NB4 (cell line): ENCODE results near the gene POU3F1.

Source experiments
- DNase-seq: peaks from one replicate; pipeline ENCODE4 v3.0.0; 2010; ENCODE audit warnings: low read depth
- H3K4me3 ChIP-seq: one replicate; pipeline ENCODE4 v1.5.1; 2011; ENCODE audit warnings: mild to moderate bottlenecking, low read depth, low read length, moderate library complexity
- MYC ChIP-seq: IDR thresholded peaks from 2 replicates; pipeline ENCODE4 v1.6.1; 2011; ENCODE audit warnings: low read depth, low read length
- POLR2A ChIP-seq: IDR thresholded peaks from 2 replicates; pipeline ENCODE4 v1.6.1; 2011; ENCODE audit warnings: mild to moderate bottlenecking; ENCODE audit not compliant: insufficient read length; ENCODE audit errors: extremely low read depth
- TF ChIP-seq, protein P1 (sequence below): IDR thresholded peaks from 2 replicates; pipeline ENCODE4 v1.6.1; 2011; ENCODE audit warnings: low read depth, low read length
- TF ChIP-seq, protein P2 (sequence below): IDR thresholded peaks from one replicate; pipeline ENCODE4 v1.5.1; 2012; ENCODE audit warnings: low read depth, low read length

The POU3F1 gene

GRCh38 chr1:38000233-38000528 lies 46.4 kb downstream of the POU3F1 start:
- DNase-seq, result no peak
- peak overlapping the region; percentile 45 for H3K4me3 ChIP-seq
- TF ChIP-seq, protein P1, sequence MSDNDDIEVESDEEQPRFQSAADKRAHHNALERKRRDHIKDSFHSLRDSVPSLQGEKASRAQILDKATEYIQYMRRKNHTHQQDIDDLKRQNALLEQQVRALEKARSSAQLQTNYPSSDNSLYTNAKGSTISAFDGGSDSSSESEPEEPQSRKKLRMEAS, result no peak
- TF ChIP-seq POLR2A (no peak), MYC (no peak)
- TF ChIP-seq, protein P2, sequence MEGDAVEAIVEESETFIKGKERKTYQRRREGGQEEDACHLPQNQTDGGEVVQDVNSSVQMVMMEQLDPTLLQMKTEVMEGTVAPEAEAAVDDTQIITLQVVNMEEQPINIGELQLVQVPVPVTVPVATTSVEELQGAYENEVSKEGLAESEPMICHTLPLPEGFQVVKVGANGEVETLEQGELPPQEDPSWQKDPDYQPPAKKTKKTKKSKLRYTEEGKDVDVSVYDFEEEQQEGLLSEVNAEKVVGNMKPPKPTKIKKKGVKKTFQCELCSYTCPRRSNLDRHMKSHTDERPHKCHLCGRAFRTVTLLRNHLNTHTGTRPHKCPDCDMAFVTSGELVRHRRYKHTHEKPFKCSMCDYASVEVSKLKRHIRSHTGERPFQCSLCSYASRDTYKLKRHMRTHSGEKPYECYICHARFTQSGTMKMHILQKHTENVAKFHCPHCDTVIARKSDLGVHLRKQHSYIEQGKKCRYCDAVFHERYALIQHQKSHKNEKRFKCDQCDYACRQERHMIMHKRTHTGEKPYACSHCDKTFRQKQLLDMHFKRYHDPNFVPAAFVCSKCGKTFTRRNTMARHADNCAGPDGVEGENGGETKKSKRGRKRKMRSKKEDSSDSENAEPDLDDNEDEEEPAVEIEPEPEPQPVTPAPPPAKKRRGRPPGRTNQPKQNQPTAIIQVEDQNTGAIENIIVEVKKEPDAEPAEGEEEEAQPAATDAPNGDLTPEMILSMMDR, result no peak

DNA sequence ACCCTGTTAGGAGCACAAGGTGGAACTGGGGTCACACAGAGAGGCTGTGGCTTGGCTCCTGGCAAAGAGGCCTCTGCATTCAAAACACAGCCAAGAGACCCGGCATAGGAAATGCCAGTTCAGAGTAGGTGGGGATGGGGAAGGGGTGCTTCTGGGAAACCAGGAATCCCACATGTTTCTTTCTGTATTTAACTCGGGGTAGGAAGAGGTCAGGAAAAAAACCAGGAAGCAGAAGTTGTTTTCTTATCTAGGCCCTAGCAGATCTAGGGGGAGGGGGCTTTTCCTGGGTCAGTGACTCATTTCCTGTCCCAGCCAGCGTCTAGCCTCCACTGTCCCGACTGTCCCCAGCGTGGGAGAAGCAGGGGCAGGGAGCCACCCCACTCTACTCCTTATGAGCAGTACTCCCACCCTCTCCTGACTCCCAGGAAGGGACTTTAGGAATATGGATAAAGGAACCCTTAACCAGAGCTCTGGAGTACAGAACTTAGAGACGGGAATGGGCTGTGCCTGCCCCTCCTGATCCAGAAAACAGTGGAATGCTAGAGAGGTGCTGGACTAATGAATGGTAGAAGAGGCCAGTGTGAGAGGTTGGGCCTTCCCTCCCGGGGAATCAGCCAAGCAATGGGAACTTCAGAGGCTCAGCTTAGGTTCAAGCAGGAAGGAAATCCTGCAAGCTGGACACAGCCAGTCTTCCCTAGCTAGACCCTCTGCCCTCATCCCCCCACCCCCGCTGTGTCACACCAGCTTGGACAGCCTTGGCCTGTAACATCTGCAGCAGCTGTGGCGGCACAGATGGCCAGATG lies 47.0 kb downstream of the POU3F1 start:
- H3K4me3 ChIP-seq, result peak overlapping the region; percentile 45
- peak; percentile 88 for DNase-seq
- TF ChIP-seq, protein P1, result no peak
- peak; percentile 45; the same call in 1 of the 2 replicates for TF ChIP-seq MYC

DNA sequence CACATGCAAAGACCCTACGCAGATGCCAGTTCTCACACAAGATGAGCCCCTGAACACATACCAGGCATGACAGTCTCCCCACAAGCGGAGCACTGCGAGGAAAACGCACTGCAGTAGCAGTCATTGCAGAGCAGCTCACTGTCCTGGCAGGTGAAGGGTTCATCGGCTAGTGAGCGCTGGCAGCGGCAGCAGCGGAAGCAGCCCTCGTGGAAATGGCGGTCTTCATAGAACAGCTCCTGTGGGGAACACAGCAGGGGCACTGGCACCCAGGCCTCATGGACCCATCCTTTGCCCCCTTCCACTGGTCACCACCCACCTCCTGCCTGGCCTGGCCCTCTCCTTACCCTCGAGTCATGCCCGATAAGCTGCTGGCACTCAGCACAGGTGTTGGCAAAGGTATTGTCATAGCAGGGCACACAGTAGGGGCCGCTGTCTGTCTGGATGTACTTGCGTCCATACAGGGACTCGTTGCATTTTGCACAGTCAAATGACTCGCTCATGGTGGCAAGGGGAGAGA lies 47.6 kb downstream of the POU3F1 start:
- no peak for TF ChIP-seq MYC
- no peak for TF ChIP-seq POLR2A
- TF ChIP-seq, protein P2, result no peak
- TF ChIP-seq, protein P1, result no peak

DNA sequence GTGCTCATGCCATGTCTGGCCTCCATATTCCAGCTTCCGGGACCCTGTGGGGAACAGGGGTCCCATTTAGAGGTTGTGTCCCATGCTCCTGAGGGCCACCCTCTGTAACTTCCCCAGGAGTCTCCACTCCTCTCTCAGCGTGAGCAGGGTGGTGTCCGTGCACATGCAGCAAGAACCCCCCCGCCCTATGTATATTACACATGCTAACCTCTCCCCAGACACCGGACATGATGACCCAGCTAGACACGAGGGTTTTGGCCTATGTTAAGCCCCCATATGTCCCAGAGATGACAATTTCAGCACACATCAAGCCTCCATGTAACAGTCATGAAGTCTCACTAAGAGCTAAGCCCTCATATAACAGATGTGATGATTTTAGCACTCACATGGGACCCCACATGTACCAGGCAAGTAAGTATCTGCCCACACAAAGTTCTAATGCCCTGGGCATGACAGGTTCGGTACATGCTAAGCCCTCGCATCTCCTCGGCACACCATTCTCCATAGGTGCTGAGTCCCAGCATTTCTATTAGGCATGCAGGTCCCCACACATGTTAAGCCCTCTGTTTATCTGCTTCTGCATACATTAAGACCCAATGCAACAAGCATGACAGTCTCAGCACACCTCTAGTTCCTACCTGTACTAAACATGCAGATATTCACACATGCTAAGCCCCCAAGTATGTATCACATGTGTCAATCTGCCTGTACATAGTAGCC lies 48.3 kb downstream of the POU3F1 start:
- TF ChIP-seq, protein P2, result no peak
- TF ChIP-seq, protein P1, result no peak
- no peak for TF ChIP-seq MYC
- TF ChIP-seq POLR2A, result no peak
- no peak for DNase-seq
- no peak overlapping the region for H3K4me3 ChIP-seq

More for the DNA sequence above, 47.6 kb downstream of the POU3F1 start:
- DNase-seq, result no peak
- H3K4me3 ChIP-seq, result peak overlapping the region; percentile 45

DNA sequence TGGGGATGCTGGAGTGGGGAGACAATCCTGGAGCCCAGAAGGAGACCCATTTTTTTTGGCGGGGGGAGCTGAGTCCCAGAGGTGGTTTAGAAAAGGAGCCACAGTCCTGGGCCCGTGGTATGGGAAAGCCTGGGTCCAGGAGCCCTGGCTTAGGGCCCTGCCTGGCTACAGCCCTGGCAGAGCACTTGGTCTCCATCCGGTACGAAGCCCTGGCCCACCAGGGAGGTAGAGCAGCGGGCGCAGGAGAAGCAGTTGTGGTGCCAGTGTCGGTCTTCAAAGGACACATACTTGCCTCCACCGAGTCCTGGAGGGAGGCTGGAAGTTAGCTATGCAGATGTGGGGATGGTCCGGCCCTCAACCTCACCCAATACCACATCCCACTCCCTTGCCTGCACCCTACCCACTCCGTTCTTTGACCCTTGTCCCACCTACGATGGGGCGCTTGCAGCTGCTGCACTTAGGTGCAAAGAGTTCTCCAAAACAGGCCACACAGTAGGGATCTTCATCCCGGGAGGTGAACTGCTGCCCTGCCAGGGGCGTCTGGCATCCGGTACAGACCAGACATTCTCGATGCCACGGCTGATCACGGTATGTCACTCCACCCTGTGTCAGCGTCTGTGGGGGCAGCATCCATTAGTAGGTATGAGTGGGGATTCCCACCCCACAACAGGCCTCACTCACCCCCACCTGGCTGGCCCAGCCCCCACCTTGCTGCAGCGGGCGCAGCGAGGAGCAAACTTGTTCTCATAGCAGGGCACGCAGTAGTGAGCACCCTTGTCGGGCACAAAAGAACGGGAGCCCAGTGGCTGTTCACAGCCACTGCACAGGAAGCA lies 49.1 kb downstream of the POU3F1 start:
- no peak for DNase-seq
- no peak for TF ChIP-seq MYC
- TF ChIP-seq, protein P2, result no peak
- TF ChIP-seq, protein P1, result no peak
- TF ChIP-seq POLR2A, result no peak
- H3K4me3 ChIP-seq, result no peak overlapping the region
